Measurements from ENCODE around the gene NUP214.

NUP214 gene

GRCh38 chr9:131145245-131145644 is 19.9 kb downstream of the NUP214 start (continued):
- TF ChIP-seq ZNF521 (tag by site-specific recombination; IDR thresholded peaks at IDR 0.05) (no peak), ZBTB8A (tag by site-specific recombination; IDR thresholded peaks at IDR 0.05) (no peak), ZNF146 (tag by site-specific recombination; IDR thresholded peaks at IDR 0.05) (no peak), YY1 (tag by site-specific recombination; IDR thresholded peaks at IDR 0.05) (no peak), ZNF600 (tag by site-specific recombination; IDR thresholded peaks at IDR 0.05) (no peak), ZNF571 (tag by site-specific recombination; IDR thresholded peaks at IDR 0.05) (no peak), ZNF221 (tag by site-specific recombination; IDR thresholded peaks at IDR 0.05; ENCODE audit: borderline replicate concordance) (no peak), PATZ1 (tag by site-specific recombination; IDR thresholded peaks at IDR 0.05) (no peak), FEZF1 (tag by site-specific recombination; IDR thresholded peaks at IDR 0.05) (no peak), KLF9 (tag by site-specific recombination; IDR thresholded peaks at IDR 0.05; ENCODE audit: low read depth) (no peak)

GRCh38 chr9:131146186-131146585 is 20.8 kb downstream of the NUP214 start:
- Histone ChIP-seq H3K27ac (ENCODE audit: extremely low read depth, low read depth, low read length) (no peak overlapping the region), H3K4me3 (ENCODE audit: low read depth, low read length) (no peak overlapping the region), H3K9me3 (ENCODE audit: control insufficient read depth, insufficient read depth, low read depth, low read length) (no peaks in the 10 kb centered on the region), H3K4me1 (ENCODE audit: control insufficient read depth, insufficient read depth, low read length) (no peaks in the 10 kb centered on the region), H3K36me3 (ENCODE audit: control insufficient read depth in 2 of 2, insufficient read depth in 1 of 2, low read length in 2 of 2) (peaks cover under 1 to 93% of the 10 kb centered on the region in 2 experiments; a peak in 1 of 3 replicates)
- ChIA-PET POLR2A (interaction anchor here (1.4 kb wide), 1 partner anchor 21 kb away, joined by 4 read pairs; the partner anchor contains the start of gene NUP214), CTCF (interaction anchor here (0.6 to 1.8 kb wide), 4 partner anchors 10 to 462 kb away, joined by 4 to 5 read pairs (median 4); no protein-coding TSS in a partner anchor)
- no peak for TF ChIP-seq ZNF341 (tag by site-specific recombination; IDR thresholded peaks at IDR 0.05; ENCODE audit: low read depth)
- no peak for TF ChIP-seq ZBTB17 (tag by site-specific recombination; IDR thresholded peaks at IDR 0.05)
- no peak for TF ChIP-seq ZNF18 (tag by site-specific recombination; IDR thresholded peaks at IDR 0.05)
- no peak for TF ChIP-seq ZNF311 (tag by site-specific recombination; IDR thresholded peaks at IDR 0.05; ENCODE audit: borderline replicate concordance)
- no peak for TF ChIP-seq ZNF239 (tag by site-specific recombination; IDR thresholded peaks at IDR 0.05)
- no peak for TF ChIP-seq ZNF596 (tag by site-specific recombination; IDR thresholded peaks at IDR 0.05)
- no peak for TF ChIP-seq ZNF514 (tag by site-specific recombination; IDR thresholded peaks at IDR 0.05)
- no peak for TF ChIP-seq ZNF558 (tag by site-specific recombination; IDR thresholded peaks at IDR 0.05)
- no peak for TF ChIP-seq ZNF140 (tag by site-specific recombination; IDR thresholded peaks at IDR 0.05)
- TF ChIP-seq ZNF174 (tag by site-specific recombination; IDR thresholded peaks at IDR 0.05) = no peak
- TF ChIP-seq ZNF324 (tag by site-specific recombination; IDR thresholded peaks at IDR 0.05) = no peak
- no peak for TF ChIP-seq OVOL3 (tag by site-specific recombination; IDR thresholded peaks at IDR 0.05)
- TF ChIP-seq ZSCAN18 (tag by site-specific recombination; IDR thresholded peaks at IDR 0.05) = no peak
- TF ChIP-seq ZNF202 (tag by site-specific recombination; IDR thresholded peaks at IDR 0.05; ENCODE audit: borderline replicate concordance) = no peak
- no peak for TF ChIP-seq ZXDB (tag by site-specific recombination; IDR thresholded peaks at IDR 0.05)
- TF ChIP-seq ZNF121 (tag by site-specific recombination; IDR thresholded peaks at IDR 0.05) = no peak
- no peak for TF ChIP-seq ZEB2 (tag by site-specific recombination; IDR thresholded peaks at IDR 0.05)
- TF ChIP-seq ZNF548 (tag by site-specific recombination; IDR thresholded peaks at IDR 0.05) = no peak
- TF ChIP-seq ZNF223 (tag by site-specific recombination; IDR thresholded peaks at IDR 0.05) = no peak
